ENCODE results near the gene CDHR1. TPM values are rescaled to one million over a fixed set of nuclear protein-coding genes. Genes with fewer than 3 reads are reported as not detected.

CDHR1 gene
- total and polyA plus RNA-seq, 2 of the 8 experiments (the other 6 are each of a cell fraction or from before 2014, with no cell fraction given): 3.9 to 10.5 TPM

DNA sequence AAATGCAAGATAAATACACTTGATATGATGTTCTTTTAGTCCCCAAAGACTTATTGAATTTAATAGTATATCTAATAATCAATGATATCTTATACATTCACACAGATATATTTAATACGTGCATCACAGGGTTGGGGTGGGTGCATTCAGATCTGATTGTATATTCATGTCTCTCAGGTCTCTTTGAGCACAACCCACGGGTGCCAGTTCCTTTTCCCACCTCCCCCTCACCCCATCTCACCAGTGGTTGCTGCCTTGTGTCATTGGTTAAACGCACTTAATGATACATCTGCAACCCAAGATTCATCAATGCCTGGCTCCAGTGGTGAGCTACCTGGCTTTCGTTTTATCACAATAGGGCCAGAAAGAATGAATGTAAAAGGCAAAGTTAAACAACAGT lies 40.8 kb downstream of the CDHR1 start (continued):
- TF ChIP-seq, protein P1, sequence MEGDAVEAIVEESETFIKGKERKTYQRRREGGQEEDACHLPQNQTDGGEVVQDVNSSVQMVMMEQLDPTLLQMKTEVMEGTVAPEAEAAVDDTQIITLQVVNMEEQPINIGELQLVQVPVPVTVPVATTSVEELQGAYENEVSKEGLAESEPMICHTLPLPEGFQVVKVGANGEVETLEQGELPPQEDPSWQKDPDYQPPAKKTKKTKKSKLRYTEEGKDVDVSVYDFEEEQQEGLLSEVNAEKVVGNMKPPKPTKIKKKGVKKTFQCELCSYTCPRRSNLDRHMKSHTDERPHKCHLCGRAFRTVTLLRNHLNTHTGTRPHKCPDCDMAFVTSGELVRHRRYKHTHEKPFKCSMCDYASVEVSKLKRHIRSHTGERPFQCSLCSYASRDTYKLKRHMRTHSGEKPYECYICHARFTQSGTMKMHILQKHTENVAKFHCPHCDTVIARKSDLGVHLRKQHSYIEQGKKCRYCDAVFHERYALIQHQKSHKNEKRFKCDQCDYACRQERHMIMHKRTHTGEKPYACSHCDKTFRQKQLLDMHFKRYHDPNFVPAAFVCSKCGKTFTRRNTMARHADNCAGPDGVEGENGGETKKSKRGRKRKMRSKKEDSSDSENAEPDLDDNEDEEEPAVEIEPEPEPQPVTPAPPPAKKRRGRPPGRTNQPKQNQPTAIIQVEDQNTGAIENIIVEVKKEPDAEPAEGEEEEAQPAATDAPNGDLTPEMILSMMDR (IDR thresholded peaks at IDR 0.05; ENCODE audit: control extremely low read depth in 1 of 3, insufficient read depth in 1 of 3, low read depth in 1 of 3, low read length in 3 of 3): no peak
- no peak for TF ChIP-seq RXRA (IDR thresholded peaks at IDR 0.05; ENCODE audit: insufficient read depth, low read depth, low read length)
- TF ChIP-seq HDAC2 (IDR thresholded peaks at IDR 0.05; ENCODE audit: borderline replicate concordance in 1 of 2, low read depth in 2 of 2, low read length in 2 of 2): no peak
- TF ChIP-seq, protein P2, sequence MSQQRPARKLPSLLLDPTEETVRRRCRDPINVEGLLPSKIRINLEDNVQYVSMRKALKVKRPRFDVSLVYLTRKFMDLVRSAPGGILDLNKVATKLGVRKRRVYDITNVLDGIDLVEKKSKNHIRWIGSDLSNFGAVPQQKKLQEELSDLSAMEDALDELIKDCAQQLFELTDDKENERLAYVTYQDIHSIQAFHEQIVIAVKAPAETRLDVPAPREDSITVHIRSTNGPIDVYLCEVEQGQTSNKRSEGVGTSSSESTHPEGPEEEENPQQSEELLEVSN (IDR thresholded peaks at IDR 0.05): no peak
- no peak for TF ChIP-seq JUND (IDR thresholded peaks at IDR 0.05; ENCODE audit: low read length)
- TF ChIP-seq EGR1 (IDR thresholded peaks at IDR 0.05; ENCODE audit: borderline replicate concordance, low read depth, low read length): no peak

Data from H1 (cell line).